Neuronal stem cell (in vitro differentiated cells): ENCODE results near the gene ITPR1.

Experiments
- DNase-seq: peaks from one replicate; pipeline ENCODE4 v3.0.0-alpha.2; 2013; ENCODE audit warnings: low spot score
- H2AFZ ChIP-seq: one replicate; pipeline ENCODE4 v1.6.1; 2013; ENCODE audit warnings: mild to moderate bottlenecking, low read length, inconsistent platforms
- H2AK5ac ChIP-seq: 2 replicates; pipeline ENCODE4 v1.6.1; 2013; ENCODE audit warnings: low read depth, mild to moderate bottlenecking, inconsistent platforms, low read length, moderate library complexity, mixed read lengths
- H2BK120ac ChIP-seq: 2 replicates; pipeline ENCODE4 v1.6.1; 2013; ENCODE audit warnings: low read depth, mild to moderate bottlenecking, inconsistent platforms, low read length, moderate library complexity, mixed read lengths
- H2BK12ac ChIP-seq: one replicate; pipeline ENCODE4 v1.6.1; 2013; ENCODE audit warnings: low read length, inconsistent platforms
- H2BK15ac ChIP-seq: 2 replicates; pipeline ENCODE4 v1.6.1; 2013; ENCODE audit warnings: mild to moderate bottlenecking, low read length, inconsistent platforms, mixed read lengths
- H2BK5ac ChIP-seq: one replicate; pipeline ENCODE4 v1.6.1; 2013; ENCODE audit warnings: inconsistent platforms, mild to moderate bottlenecking, low read length, moderate library complexity
- H3K14ac ChIP-seq: one replicate; pipeline ENCODE4 v1.6.1; 2013; ENCODE audit warnings: low read length, inconsistent platforms
- H3K18ac ChIP-seq: 2 replicates; pipeline ENCODE4 v1.6.1; 2013; ENCODE audit warnings: low read length, inconsistent platforms
- H3K23ac ChIP-seq: 2 replicates; pipeline ENCODE4 v1.6.1; 2013; ENCODE audit warnings: low read depth, mild to moderate bottlenecking, mixed read lengths, low read length, inconsistent platforms; ENCODE audit not compliant: poor library complexity
- H3K27ac ChIP-seq: replicated peaks from 3 replicates; pipeline ENCODE4 v1.5.1; 2013; ENCODE audit warnings: low read length, inconsistent platforms
- H3K27me3 ChIP-seq, 3 experiments: 2 replicates each; pipeline ENCODE4 v1.6.1; 2013; ENCODE audit warnings: low read length in 3 of 3, mild to moderate bottlenecking in 2 of 3, inconsistent platforms in 1 of 3, low read depth in 1 of 3, mixed read lengths in 1 of 3, moderate library complexity in 1 of 3; ENCODE audit not compliant: control insufficient read depth in 3 of 3, insufficient read depth in 3 of 3
- H3K36me3 ChIP-seq, 2 donors: replicated peaks in 1 of 2; 2 replicates each; pipeline ENCODE4 v1.6.1; 2013; ENCODE audit warnings: low read length in 2 of 2; ENCODE audit not compliant: control insufficient read depth in 2 of 2, insufficient read depth in 2 of 2
- H3K4ac ChIP-seq: 2 replicates; pipeline ENCODE4 v1.6.1; 2013; ENCODE audit warnings: inconsistent platforms, mild to moderate bottlenecking, low read length, moderate library complexity
- H3K4me1 ChIP-seq, 2 donors: 1 replicate in 1 of 2; 2 replicates in 1 of 2; pipeline ENCODE4 v1.6.1; 2013; ENCODE audit warnings: low read length in 2 of 2, low read depth in 1 of 2; ENCODE audit not compliant: control insufficient read depth in 2 of 2, insufficient read depth in 1 of 2
- H3K4me2 ChIP-seq: one replicate; pipeline ENCODE4 v1.6.1; 2013; ENCODE audit warnings: mild to moderate bottlenecking, low read length, inconsistent platforms; ENCODE audit not compliant: insufficient read depth, poor library complexity, severe bottlenecking
- H3K4me3 ChIP-seq, 2 donors: 2 replicates each; pipeline ENCODE4 v1.5.1; 2013; ENCODE audit warnings: low read length in 2 of 2, mild to moderate bottlenecking in 2 of 2, inconsistent platforms in 1 of 2, moderate library complexity in 1 of 2
- H3K79me1 ChIP-seq: one replicate; pipeline ENCODE4 v1.6.1; 2013; ENCODE audit warnings: low read depth, mild to moderate bottlenecking, inconsistent platforms, low read length, moderate library complexity
- H3K9ac ChIP-seq: one replicate; pipeline ENCODE4 v1.6.1; 2013; ENCODE audit warnings: mild to moderate bottlenecking, low read depth, low read length, inconsistent platforms; ENCODE audit not compliant: poor library complexity
- H3K9me3 ChIP-seq, 2 donors: replicated peaks in 1 of 2; 2 replicates each; pipeline versions ENCODE3 to v1.6.1; 2013; ENCODE audit warnings: low read length in 2 of 2, mild to moderate bottlenecking in 2 of 2, inconsistent platforms in 1 of 2, low read depth in 1 of 2, mixed read lengths in 1 of 2, moderate library complexity in 1 of 2; ENCODE audit not compliant: control insufficient read depth in 2 of 2, insufficient read depth in 1 of 2
- H4K8ac ChIP-seq: one replicate; pipeline ENCODE4 v1.6.1; 2013; ENCODE audit warnings: low read depth, mild to moderate bottlenecking, inconsistent platforms, low read length, moderate library complexity
- H4K91ac ChIP-seq: one replicate; pipeline ENCODE4 v1.6.1; 2013; ENCODE audit warnings: low read length, low read depth, mild to moderate bottlenecking, inconsistent platforms; ENCODE audit not compliant: poor library complexity
- WGBS, 2 donors: extraction: QIAGEN DNeasy Blood & Tissue Kit; methylation state at CpG; one replicate each; pipeline ENCODE4 v1.1.7; 2013; ENCODE audit warnings: missing lambda C conversion rate in 2 of 2, mixed read lengths in 1 of 2; ENCODE audit not compliant: insufficient read length in 2 of 2, insufficient replicate concordance in 1 of 2; ENCODE audit errors: extremely low coverage in 2 of 2; 5-methylcytosine and 5-hydroxymethylcytosine counted together

Gene ITPR1

GRCh38 chr3:4774531-4774930, 281.4 kb downstream of the ITPR1 start:
- no CpG with 5 or more reads among the region's 3 CpGs for WGBS, 2 donors
- Histone ChIP-seq H4K8ac (no peak overlapping the region), H3K4me3 (no peak overlapping the region), H4K91ac (no peak overlapping the region), H3K4ac (no peak overlapping the region), H3K9ac (no peak overlapping the region), H3K4me1 (no peaks in the 10 kb centered on the region), H3K9me3 (no peaks in the 10 kb centered on the region), H3K14ac (no peak overlapping the region), H2AFZ (no peak overlapping the region), H3K4me2 (no peak overlapping the region), H2BK15ac (no peak overlapping the region), H3K79me1 (no peaks in the 10 kb centered on the region), H3K27me3 (no peaks in the 10 kb centered on the region), H2AK5ac (no peak overlapping the region), H3K36me3 (no peaks in the 10 kb centered on the region), H3K23ac (no peak overlapping the region), H2BK12ac (no peak overlapping the region), H2BK120ac (no peak overlapping the region), H3K18ac (no peak overlapping the region), H2BK5ac (no peak overlapping the region), H3K27ac (no peak overlapping the region)
- DNase-seq, result no peak

- Histone ChIP-seq H2AK5ac (no peak overlapping the region), H3K4me1 (no peaks in the 10 kb centered on the region), H2BK12ac (no peak overlapping the region), H3K9me3 (no peaks in the 10 kb centered on the region), H3K9ac (no peak overlapping the region), H3K18ac (no peak overlapping the region), H3K4me2 (no peak overlapping the region), H2BK120ac (no peak overlapping the region), H3K36me3 (no peaks in the 10 kb centered on the region), H3K4me3 (no peak overlapping the region), H3K4ac (no peak overlapping the region), H2BK5ac (no peak overlapping the region), H4K91ac (no peak overlapping the region), H3K27ac (no peak overlapping the region), H3K14ac (no peak overlapping the region), H3K27me3 (no peaks in the 10 kb centered on the region), H4K8ac (no peak overlapping the region), H2AFZ (no peak overlapping the region), H3K79me1 (no peaks in the 10 kb centered on the region), H2BK15ac (no peak overlapping the region), H3K23ac (no peak overlapping the region)
- WGBS, 2 donors, result no CpG with 5 or more reads among the region's 4 CpGs
- DNase-seq, result no peak
Measured at GRCh38 chr3:4776399-4776979, 283.3 kb downstream of the ITPR1 start.

GRCh38 chr3:4776980-4777581, 283.9 kb downstream of the ITPR1 start:
- H2AK5ac ChIP-seq, result no peak overlapping the region
- no peak overlapping the region for H4K8ac ChIP-seq
- no peaks in the 10 kb centered on the region for H3K27me3 ChIP-seq
- H3K79me1 ChIP-seq, result no peaks in the 10 kb centered on the region
- no peaks in the 10 kb centered on the region for H3K36me3 ChIP-seq
- H3K23ac ChIP-seq, result no peak overlapping the region
- no peak overlapping the region for H3K27ac ChIP-seq
- H2BK120ac ChIP-seq, result no peak overlapping the region
- H3K4ac ChIP-seq, result no peak overlapping the region
- H3K18ac ChIP-seq, result no peak overlapping the region
- H2BK5ac ChIP-seq, result no peak overlapping the region
- H4K91ac ChIP-seq, result no peak overlapping the region
- no peak overlapping the region for H3K9ac ChIP-seq
- DNase-seq, result no peak
- no peak overlapping the region for H2BK12ac ChIP-seq
- WGBS, 2 donors, result no CpG with 5 or more reads among the region's 5 CpGs
- no peak overlapping the region for H2BK15ac ChIP-seq
- H3K14ac ChIP-seq, result no peak overlapping the region
- no peak overlapping the region for H3K4me2 ChIP-seq
- no peak overlapping the region for H2AFZ ChIP-seq
- H3K4me3 ChIP-seq, result no peak overlapping the region
- H3K4me1 ChIP-seq, result no peaks in the 10 kb centered on the region
- H3K9me3 ChIP-seq, result no peaks in the 10 kb centered on the region

GRCh38 chr3:4778119-4778518, 285.0 kb downstream of the ITPR1 start:
- Histone ChIP-seq H2AFZ (no peak overlapping the region), H3K27ac (no peak overlapping the region), H3K4ac (no peak overlapping the region), H3K9me3 (no peaks in the 10 kb centered on the region), H3K23ac (no peak overlapping the region), H3K18ac (no peak overlapping the region), H3K27me3 (no peaks in the 10 kb centered on the region), H4K8ac (no peak overlapping the region), H3K79me1 (no peaks in the 10 kb centered on the region), H3K36me3 (no peaks in the 10 kb centered on the region), H4K91ac (no peak overlapping the region), H3K4me2 (no peak overlapping the region), H2BK15ac (no peak overlapping the region), H3K9ac (no peak overlapping the region), H3K4me3 (no peak overlapping the region), H2AK5ac (no peak overlapping the region), H2BK120ac (no peak overlapping the region), H2BK12ac (no peak overlapping the region), H3K14ac (no peak overlapping the region), H2BK5ac (no peak overlapping the region), H3K4me1 (no peaks in the 10 kb centered on the region)
- DNase-seq, result no peak
- no CpG with 5 or more reads among the region's 2 CpGs for WGBS, 2 donors
